SU-DHL-6 (cell line): ENCODE measurements around the gene MAN1A2.

Source experiments
- H2AFZ ChIP-seq: fragments of 200-600 bp; sonication (generic); 2 replicates; pipeline ENCODE4 v1.6.1; 2014; ENCODE audit warnings: low read depth, mild to moderate bottlenecking, moderate library complexity, mixed read lengths, antibody characterized with exemption, low read length; ENCODE audit not compliant: severe bottlenecking
- H3F3A ChIP-seq: fragments of 200-600 bp; shearing (Covaris generic); 2 replicates; pipeline ENCODE4 v1.6.0; 2016; ENCODE audit warnings: antibody characterized with exemption, mild to moderate bottlenecking; ENCODE audit not compliant: insufficient read depth
- H3K27ac ChIP-seq: fragments of 200-600 bp; sonication (generic); 2 replicates; pipeline ENCODE4 v1.5.1; 2016; ENCODE audit warnings: low read depth, mild to moderate bottlenecking, low read length, moderate library complexity, mixed read lengths
- H3K27me3 ChIP-seq: fragments of 200-600 bp; sonication (generic), shearing (Covaris generic); 2 replicates; pipeline ENCODE4 v1.6.0; 2014; ENCODE audit warnings: mild to moderate bottlenecking, low read length
- H3K36me3 ChIP-seq: fragments of 200-600 bp; sonication (generic); 2 replicates; pipeline ENCODE4 v1.6.1; 2014; ENCODE audit warnings: mild to moderate bottlenecking, low read length, mixed read lengths
- H3K4me2 ChIP-seq: fragments of 300-600, 200-600 bp; shearing (Covaris generic), sonication (generic); 2 replicates; pipeline ENCODE4 v1.6.0; 2014; ENCODE audit warnings: low read length, low read depth, mild to moderate bottlenecking; ENCODE audit not compliant: poor library complexity, severe bottlenecking
- H3K4me3 ChIP-seq: fragments of 200-600 bp; sonication (generic); 2 replicates; pipeline ENCODE4 v1.5.1; 2014; ENCODE audit warnings: antibody characterized with exemption, low read length, mild to moderate bottlenecking, mixed read lengths; ENCODE audit not compliant: insufficient read depth, poor library complexity, severe bottlenecking
- H3K79me2 ChIP-seq: fragments of 200-600 bp; sonication (generic); 2 replicates; pipeline ENCODE4 v1.6.1; 2014; ENCODE audit warnings: mild to moderate bottlenecking, low read length, moderate library complexity; ENCODE audit not compliant: insufficient read depth
- H3K9ac ChIP-seq: fragments of 200-600 bp; sonication (generic); 2 replicates; pipeline ENCODE4 v1.7.0; 2014; ENCODE audit warnings: mild to moderate bottlenecking, low read length
- H3K9me2 ChIP-seq: fragments of 200-600 bp; sonication (generic); replicated peaks from 2 replicates; pipeline ENCODE4 v1.6.1; 2014; ENCODE audit warnings: low read length; ENCODE audit not compliant: insufficient read depth
- H3K9me3 ChIP-seq: fragments of 200-600 bp; sonication (generic); 2 replicates; pipeline ENCODE4 v1.6.1; 2014; ENCODE audit warnings: low read length, mixed read lengths; ENCODE audit not compliant: insufficient read depth
- H4K20me1 ChIP-seq: fragments of 200-600 bp; sonication (generic); 2 replicates; pipeline ENCODE4 v1.6.1; 2014; ENCODE audit warnings: low read depth, mild to moderate bottlenecking, antibody characterized with exemption, low read length, moderate library complexity, mixed read lengths
- CTCF ChIP-seq: fragments of 200-600 bp; sonication (generic); IDR thresholded peaks from one replicate; pipeline ENCODE4 v1.5.1; 2017; ENCODE audit warnings: antibody characterized with exemption, mild to moderate bottlenecking, low read length, moderate library complexity; ENCODE audit not compliant: insufficient read depth, poor library complexity, severe bottlenecking
- EZH2phosphoT487 ChIP-seq: fragments of 200-600 bp; sonication (generic), shearing (Covaris generic); conservative IDR thresholded peaks from 2 replicates; pipeline ENCODE4 v1.6.1; 2018; ENCODE audit warnings: mild to moderate bottlenecking, antibody characterized with exemption, low read length, moderate library complexity, mixed read lengths

MAN1A2 gene

GRCh38 chr1:117527566-117528102, 160.4 kb downstream of the MAN1A2 start:
- H3K4me3 ChIP-seq: no peak overlapping the region
- no peak overlapping the region for H3K27ac ChIP-seq
- H3K9me3 ChIP-seq: no peaks in the 10 kb centered on the region
- no peaks in the 10 kb centered on the region; the same call in 1 of the 2 replicates for H4K20me1 ChIP-seq
- no peak overlapping the region for H3K4me2 ChIP-seq
- TF ChIP-seq EZH2phosphoT487 (no peak), CTCF (no peak)
- H3K27me3 ChIP-seq: no peaks in the 10 kb centered on the region
- H3K79me2 ChIP-seq: no peaks in the 10 kb centered on the region
- no peaks in the 10 kb centered on the region for H3K36me3 ChIP-seq
- H3F3A ChIP-seq: no peaks in the 10 kb centered on the region
- no peak overlapping the region for H2AFZ ChIP-seq
- H3K9me2 ChIP-seq: no peaks in the 10 kb centered on the region
- no peak overlapping the region for H3K9ac ChIP-seq

- Histone ChIP-seq H3K36me3 (no peaks in the 10 kb centered on the region), H3K27me3 (no peaks in the 10 kb centered on the region), H3K79me2 (no peaks in the 10 kb centered on the region), H4K20me1 (no peaks in the 10 kb centered on the region; the same call in 1 of the 2 replicates), H3K9ac (no peak overlapping the region), H2AFZ (no peak overlapping the region), H3K9me3 (no peaks in the 10 kb centered on the region), H3K4me2 (no peak overlapping the region), H3K27ac (no peak overlapping the region), H3K9me2 (no peaks in the 10 kb centered on the region), H3K4me3 (no peak overlapping the region), H3F3A (no peaks in the 10 kb centered on the region)
- no peak for TF ChIP-seq EZH2phosphoT487
- no peak for TF ChIP-seq CTCF
Observed at GRCh38 chr1:117529683-117530082, 162.4 kb downstream of the MAN1A2 start.

- Histone ChIP-seq H3K27me3 (no peaks in the 10 kb centered on the region), H3K9me2 (no peaks in the 10 kb centered on the region), H3K79me2 (no peaks in the 10 kb centered on the region), H3K27ac (no peak overlapping the region), H3K4me2 (no peak overlapping the region), H3K9ac (no peak overlapping the region), H3K36me3 (no peaks in the 10 kb centered on the region), H3K4me3 (no peak overlapping the region), H3F3A (no peaks in the 10 kb centered on the region), H3K9me3 (no peaks in the 10 kb centered on the region), H2AFZ (no peak overlapping the region), H4K20me1 (no peaks in the 10 kb centered on the region; the same call in 1 of the 2 replicates)
- TF ChIP-seq CTCF (no peak), EZH2phosphoT487 (no peak)
Observed at GRCh38 chr1:117531222-117531621, 164.0 kb downstream of the MAN1A2 start.

- H4K20me1 ChIP-seq: no peaks in the 10 kb centered on the region; the same call in 1 of the 2 replicates
- H3K4me3 ChIP-seq: no peak overlapping the region
- H3K9ac ChIP-seq: no peak overlapping the region
- no peaks in the 10 kb centered on the region for H3K79me2 ChIP-seq
- no peaks in the 10 kb centered on the region for H3K27me3 ChIP-seq
- no peak overlapping the region for H2AFZ ChIP-seq
- no peaks in the 10 kb centered on the region for H3F3A ChIP-seq
- H3K9me3 ChIP-seq: no peaks in the 10 kb centered on the region
- H3K9me2 ChIP-seq: no peaks in the 10 kb centered on the region
- H3K36me3 ChIP-seq: no peaks in the 10 kb centered on the region
- no peak for TF ChIP-seq EZH2phosphoT487
- TF ChIP-seq CTCF: peak; percentile 45
- H3K27ac ChIP-seq: no peak overlapping the region
- no peak overlapping the region for H3K4me2 ChIP-seq
Observed at GRCh38 chr1:117534995-117535467, 167.8 kb downstream of the MAN1A2 start.
